Endothelial cell of umbilical vein (primary cell): ENCODE results near the gene ERLIN1. TPM values are rescaled to one million over a fixed set of nuclear protein-coding genes. Genes with fewer than 3 reads are reported as not detected.

ENCODE experiments used
- BruUV-seq: library from RNA; stranded (reverse); fragments of 400-500 nt; replicated peaks from 2 replicates; lab custom pipeline; 2021; lab: Mats Ljungman, UMichigan
- CTCF ChIA-PET: fragments of 300-600, 350-600 bp; sonication (Branson Sonifier 250); formaldehyde crosslinking; loops from one replicate; lab custom pipeline; 2021; ENCODE audit warnings: antibody characterized with exemption, inconsistent platforms; lab: Charles Lee
- POLR2A ChIA-PET: fragments of 300-600, 350-600 bp; sonication (Branson Sonifier 250); formaldehyde crosslinking; loops from one replicate; lab custom pipeline; 2021; ENCODE audit warnings: antibody characterized with exemption, inconsistent platforms; lab: Charles Lee
- DNase-seq: peaks from one replicate; pipeline ENCODE4 v3.0.0-alpha.2; 2011; ENCODE audit warnings: low read depth, low spot score
- FAIRE-seq: peaks from 2 replicates; lab custom pipeline; 2011; peaks lifted over from hg19 to GRCh38; lab: Jason Lieb, UNC
- H2AFZ ChIP-seq: 2 replicates; pipeline ENCODE4 v1.6.0; 2012; ENCODE audit warnings: low read depth, low read length, control low read depth, inconsistent platforms
- H3K27ac ChIP-seq: 2 replicates; pipeline ENCODE4 v1.5.1; 2011; ENCODE audit warnings: low read depth, mild to moderate bottlenecking, control low read depth, low read length, moderate library complexity; ENCODE audit not compliant: insufficient read depth
- H3K27me3 ChIP-seq, 2 experiments: 2 replicates each; pipeline versions ENCODE4 v1.6.0 to v1.6.1; 2011; ENCODE audit warnings: low read length in 2 of 2, mixed read lengths in 1 of 2; ENCODE audit not compliant: control insufficient read depth in 2 of 2, insufficient read depth in 2 of 2
- H3K36me3 ChIP-seq, 2 experiments: 2 replicates in 1 of 2; 3 replicates in 1 of 2; pipeline ENCODE4 v1.5.1; 2011; ENCODE audit warnings: low read length in 2 of 2, mild to moderate bottlenecking in 1 of 2, moderate library complexity in 1 of 2; ENCODE audit not compliant: control insufficient read depth in 2 of 2, insufficient read depth in 2 of 2; ENCODE audit errors: extremely low read depth in 1 of 2
- H3K4me1 ChIP-seq: 3 replicates; pipeline ENCODE4 v1.5.1; 2011; ENCODE audit warnings: mild to moderate bottlenecking, low read length; ENCODE audit not compliant: control insufficient read depth, insufficient read depth; ENCODE audit errors: extremely low read depth
- H3K4me2 ChIP-seq: 2 replicates; pipeline ENCODE4 v1.6.1; 2011; ENCODE audit warnings: low read length, control low read depth, mixed read lengths; ENCODE audit not compliant: insufficient read depth
- H3K4me3 ChIP-seq, 3 experiments: fragments of 200-600 bp in 1 of 3; sonication (generic), shearing (Covaris generic) in 1 of 3; replicated peaks in 1 of 3; 2 replicates each; pipeline ENCODE4 v1.5.1; 2011 to 2016; ENCODE audit warnings: control low read depth in 3 of 3, low read length in 3 of 3, mild to moderate bottlenecking in 2 of 3, inconsistent platforms in 1 of 3, low read depth in 1 of 3, moderate library complexity in 1 of 3; ENCODE audit not compliant: insufficient read depth in 1 of 3
- H3K79me2 ChIP-seq: 2 replicates; pipeline ENCODE4 v1.6.0; 2012; ENCODE audit warnings: low read length, inconsistent platforms; ENCODE audit not compliant: control insufficient read depth, insufficient read depth
- H3K9ac ChIP-seq: replicated peaks from 2 replicates; pipeline ENCODE3; 2011; ENCODE audit warnings: low read length, control low read depth; ENCODE audit not compliant: insufficient read depth; ENCODE audit errors: extremely low read depth
- H3K9me1 ChIP-seq: replicated peaks from 3 replicates; pipeline ENCODE4 v1.6.0; 2011; ENCODE audit warnings: mild to moderate bottlenecking, low read length; ENCODE audit not compliant: control insufficient read depth, insufficient read depth; ENCODE audit errors: extremely low read depth
- H3K9me3 ChIP-seq: replicated peaks from 2 replicates; pipeline ENCODE4 v1.5.1; 2012; ENCODE audit warnings: low read length, inconsistent platforms; ENCODE audit not compliant: control insufficient read depth, insufficient read depth
- H4K20me1 ChIP-seq: replicated peaks from 2 replicates; pipeline ENCODE3; 2011; ENCODE audit warnings: mild to moderate bottlenecking, low read length; ENCODE audit not compliant: control insufficient read depth, insufficient read depth; ENCODE audit errors: extremely low read depth
- CTCF ChIP-seq, 2 donors: IDR thresholded peaks; 1 replicate in 1 of 2; 2 replicates in 1 of 2; pipeline ENCODE4 v1.5.1; 2011; ENCODE audit warnings: low read length in 2 of 2, mild to moderate bottlenecking in 2 of 2, moderate library complexity in 2 of 2, control low read depth in 1 of 2, inconsistent platforms in 1 of 2, low read depth in 1 of 2; ENCODE audit not compliant: insufficient read depth in 1 of 2; ENCODE audit errors: extremely low read depth in 1 of 2
- EZH2 ChIP-seq: IDR thresholded peaks from 2 replicates; pipeline ENCODE4 v1.6.1; 2012; ENCODE audit warnings: borderline replicate concordance, low read depth, mild to moderate bottlenecking, moderate library complexity, low read length, inconsistent platforms; ENCODE audit not compliant: severe bottlenecking
- FOS ChIP-seq: IDR thresholded peaks from 2 replicates; pipeline ENCODE4 v1.6.1; 2011; ENCODE audit warnings: mild to moderate bottlenecking, low read length, moderate library complexity, borderline replicate concordance; ENCODE audit not compliant: insufficient read depth
- GATA2 ChIP-seq: IDR thresholded peaks from 2 replicates; pipeline ENCODE4 v1.7.0; 2011; ENCODE audit warnings: low read depth, mild to moderate bottlenecking, moderate library complexity, mixed read lengths, low read length; ENCODE audit not compliant: insufficient read length, insufficient read depth
- JUN ChIP-seq: IDR thresholded peaks from 2 replicates; pipeline ENCODE4 v1.6.1; 2011; ENCODE audit warnings: borderline replicate concordance, low read depth; ENCODE audit not compliant: insufficient read length, insufficient read depth
- MAX ChIP-seq: IDR thresholded peaks from 2 replicates; pipeline ENCODE4 v1.6.1; 2011; ENCODE audit not compliant: insufficient read depth, insufficient read length
- MYC ChIP-seq: IDR thresholded peaks from one replicate; pipeline ENCODE4 v1.6.1; 2011; ENCODE audit warnings: mild to moderate bottlenecking, low read depth, low read length
- POLR2A ChIP-seq: IDR thresholded peaks from 2 replicates; pipeline ENCODE4 v1.6.1; 2012; ENCODE audit warnings: low read depth, mild to moderate bottlenecking, control low read depth, low read length
- POLR2AphosphoS5 ChIP-seq: IDR thresholded peaks from 2 replicates; pipeline ENCODE4 v1.6.1; 2012; ENCODE audit warnings: low read depth, mild to moderate bottlenecking, control low read depth, low read length, moderate library complexity; ENCODE audit not compliant: insufficient read depth
- dilution Hi-C: fragments of 300-500 bp; cut with MboI; formaldehyde crosslinking; loops from one replicate; pipeline ENCODE4 v1.15.0; 2019; ENCODE audit warnings: low sequenced_read_pairs; ENCODE audit not compliant: extremely low pct_ligation_motif_present
- intact Hi-C: fragments of 100-400 bp; cut with micrococcal nuclease; formaldehyde crosslinking; loops from one replicate; pipeline ENCODE4 v1.10.0; 2022
- polyA plus RNA-seq, 4 experiments: library from polyadenylated mRNA; depleted of rRNA in 3 of 4; stranded (reverse) in 3 of 4; unstranded in 1 of 4; fragments of >200 nt; gene quantifications; 2 replicates each; pipeline versions ENCODE4 v1.2.1 to v1.2.3, GENCODE V29; 2011 to 2012; ENCODE audit warnings: missing spikeins in 1 of 4
- total RNA-seq: library from RNA; stranded (reverse); gene quantifications from 2 replicates; pipeline ENCODE4 v1.2.3, GENCODE V29; 2021

Gene ERLIN1
- total and polyA plus RNA-seq, 2 donors (not counting 3 experiments of a cell fraction or from before 2014, with no cell fraction given) = 30.7 to 51.0 TPM

GRCh38 chr10:100229819-100230422, 44.1 kb upstream of the ERLIN1 start:
- peak overlapping the region; percentile 44 for H3K4me2 ChIP-seq
- DNase-seq = no peak
- TF ChIP-seq MAX = no peak
- TF ChIP-seq JUN = no peak
- no peak for TF ChIP-seq CTCF (IDR thresholded peaks at IDR 0.05; ENCODE audit: extremely low read depth in 1 of 2, insufficient read depth in 1 of 2, low read depth in 1 of 2, low read length in 2 of 2)
- TF ChIP-seq POLR2A = no peak
- TF ChIP-seq EZH2 = no peak
- TF ChIP-seq POLR2AphosphoS5 = no peak
- no peak for TF ChIP-seq GATA2
- no peak for TF ChIP-seq FOS
- TF ChIP-seq MYC = no peak
- peak overlapping the region; percentile 46 for H3K27ac ChIP-seq
- H3K4me1 ChIP-seq = peaks cover 2% of the 10 kb centered on the region
- H4K20me1 ChIP-seq = no peaks in the 10 kb centered on the region
- peak; percentile 24 for FAIRE-seq
- BruUV-seq = TSS peak; percentile 89
- no peaks in the 10 kb centered on the region for H3K9me1 ChIP-seq
- H3K79me2 ChIP-seq = peaks cover 30% of the 10 kb centered on the region
- no peaks in the 10 kb centered on the region for H3K27me3 ChIP-seq
- peak overlapping the region; percentile 10 for H2AFZ ChIP-seq
- H3K9me3 ChIP-seq = no peaks in the 10 kb centered on the region
- H3K9ac ChIP-seq = peak overlapping the region; percentile 76
- peak overlapping the region; percentile 42 to 72 (median 69) for H3K4me3 ChIP-seq
- POLR2A ChIA-PET = no interaction called here
- intact Hi-C loops = loop anchor here (1.0 to 5.0 kb wide), 3 partner anchors 44 to 498 kb away; partner anchors contain the start of genes COX15, CUTC and ERLIN1
- H3K36me3 ChIP-seq = peaks cover 4 to 13% of the 10 kb centered on the region in 2 experiments
- dilution Hi-C loops = no loop called here
- CTCF ChIA-PET = no interaction called here
